K562 (cell line): ENCODE measurements around the gene PEX13. TPM values are rescaled to one million over a fixed set of nuclear protein-coding genes. Genes with fewer than 3 reads are reported as not detected.
A peak's percentile ranks its signal among the peaks of the same experiment; 100 is the strongest.

ENCODE experiments used
- CC2D1A ChIP-seq: fragments of 450-650 bp; IDR thresholded peaks from 2 replicates; pipeline ENCODE4 v1.6.1; 2017; ENCODE audit warnings: mild to moderate bottlenecking
- DDX20 ChIP-seq: fragments of 450-650 bp; IDR thresholded peaks from 2 replicates; pipeline ENCODE4 v1.6.1; 2016; ENCODE audit warnings: missing genetic modification characterization, low read depth, mild to moderate bottlenecking, missing compliant biosample characterization, moderate library complexity
- E2F1 ChIP-seq: sonication (generic); formaldehyde crosslinking; IDR thresholded peaks from 2 replicates; pipeline ENCODE4 v1.8.1; 2023; ENCODE audit warnings: mild to moderate bottlenecking, missing genetic modification reagents, moderate library complexity
- FOXK1 ChIP-seq: sonication (generic); formaldehyde crosslinking; IDR thresholded peaks from 2 replicates; pipeline ENCODE4 v1.8.0; 2022; ENCODE audit warnings: missing genetic modification reagents, mild to moderate bottlenecking, borderline replicate concordance
- GABPB2 ChIP-seq: fragments of 250-450 bp; sonication (Bioruptor Pico); conservative IDR thresholded peaks from 2 replicates; pipeline ENCODE4 v1.5.1; 2021; ENCODE audit warnings: mild to moderate bottlenecking
- KAT8 ChIP-seq: fragments of 450-650 bp; IDR thresholded peaks from 2 replicates; pipeline ENCODE4 v1.6.1; 2016; ENCODE audit warnings: low read depth, mild to moderate bottlenecking
- KDM4B ChIP-seq, 2 experiments: fragments of 450-650 bp in 1 of 2; sonication (generic) in 1 of 2; IDR thresholded peaks; 2 replicates each; pipeline ENCODE4 v1.6.1; 2016 to 2017; ENCODE audit warnings: borderline replicate concordance in 2 of 2, antibody characterized with exemption in 1 of 2, low read depth in 1 of 2, mild to moderate bottlenecking in 1 of 2
- KDM5B ChIP-seq: fragments of 200-600 bp; sonication (generic); IDR thresholded peaks from 2 replicates; pipeline ENCODE4 v1.6.1; 2012; ENCODE audit warnings: low read depth, mild to moderate bottlenecking, moderate library complexity, low read length, control low read depth, inconsistent platforms; ENCODE audit not compliant: insufficient replicate concordance
- NFE2L1 ChIP-seq: fragments of 450-650 bp; IDR thresholded peaks from 2 replicates; pipeline ENCODE4 v1.6.1; 2016; ENCODE audit warnings: missing genetic modification characterization, low read depth, mild to moderate bottlenecking, missing compliant biosample characterization, moderate library complexity, borderline replicate concordance
- NFYB ChIP-seq: IDR thresholded peaks from 2 replicates; pipeline ENCODE4 v1.6.1; 2011; ENCODE audit warnings: mild to moderate bottlenecking, moderate library complexity; ENCODE audit not compliant: insufficient read length; ENCODE audit errors: extremely low read depth
- RBM14 ChIP-seq: fragments of 200-400 bp; formaldehyde crosslinking; IDR thresholded peaks from 2 replicates; pipeline ENCODE4 v1.6.1; 2018; ENCODE audit warnings: low read depth, mild to moderate bottlenecking, low read length, moderate library complexity, borderline replicate concordance; ENCODE audit not compliant: insufficient read depth
- SMAD3 ChIP-seq: fragments of 450-650 bp; formaldehyde crosslinking; conservative IDR thresholded peaks from 2 replicates; pipeline ENCODE4 v1.4.0; 2020; ENCODE audit warnings: mild to moderate bottlenecking
- TAL1 ChIP-seq: fragments of 450-650 bp; IDR thresholded peaks from 2 replicates; pipeline ENCODE4 v1.6.1; 2016; ENCODE audit warnings: mild to moderate bottlenecking
- TRIM25 ChIP-seq: fragments of 450-650 bp; IDR thresholded peaks from 2 replicates; pipeline ENCODE4 v1.7.0; 2016; ENCODE audit warnings: borderline replicate concordance
- YY1 ChIP-seq, 3 experiments: IDR thresholded peaks; 2 replicates each; pipeline ENCODE4 v1.6.1; 2011; ENCODE audit warnings: low read length in 2 of 3, mild to moderate bottlenecking in 2 of 3, moderate library complexity in 2 of 3, borderline replicate concordance in 1 of 3, control low read depth in 1 of 3, low read depth in 1 of 3; ENCODE audit not compliant: insufficient read depth in 3 of 3, insufficient replicate concordance in 2 of 3, control insufficient read depth in 1 of 3, insufficient read length in 1 of 3; ENCODE audit errors: extremely low read depth in 1 of 3
- ZFP1 ChIP-seq: fragments of 450-650 bp; formaldehyde crosslinking; IDR thresholded peaks from 2 replicates; pipeline ENCODE4 v1.4.0; 2020; ENCODE audit warnings: mild to moderate bottlenecking, mixed read lengths
- ZNF134 ChIP-seq: fragments of 250-450 bp; sonication (Bioruptor Pico); conservative IDR thresholded peaks from 2 replicates; pipeline ENCODE4 v1.4.0; 2020
- ZNF449 ChIP-seq: fragments of 250-450 bp; sonication (Bioruptor Pico); IDR thresholded peaks from 2 replicates; pipeline ENCODE4 v1.8.0; 2022; ENCODE audit warnings: moderate library complexity, mild to moderate bottlenecking, inconsistent platforms
- polyA plus RNA-seq, 8 experiments: library from polyadenylated mRNA; depleted of rRNA in 4 of 8; stranded (reverse) in 5 of 8; unstranded in 3 of 8; fragments of >200 nt; fragmentation: Nextera tagmentation in 2 of 8; fragmentation: Illumina TruSeq in 1 of 8; extraction: Ambion mirVana in 2 of 8; extraction: Trizol in 1 of 8; gene quantifications; 2 replicates each; pipeline versions ENCODE4 v1.2.1 to v1.2.3, GENCODE V29; 2011 to 2014; ENCODE audit warnings: inconsistent platforms in 1 of 8, missing spikeins in 1 of 8
- total RNA-seq, 7 experiments: library from RNA; depleted of rRNA in 6 of 7; stranded (reverse); fragments of >200 nt in 6 of 7; fragmentation: Illumina TruSeq in 2 of 7; extraction: Trizol in 2 of 7; gene quantifications; 2 replicates each; pipeline versions ENCODE4 v1.2.1 to v1.2.3, GENCODE V29; 2011 to 2021; ENCODE audit warnings: low replicate concordance in 1 of 7
- TF ChIP-seq, protein P1 (sequence below): sonication (generic); formaldehyde crosslinking; IDR thresholded peaks from 2 replicates; pipeline ENCODE4 v1.8.1; 2023; ENCODE audit warnings: mild to moderate bottlenecking, missing genetic modification reagents

The PEX13 gene
- total and polyA plus RNA-seq, 9 of the 15 experiments (the other 6 are each of a cell fraction or from before 2014, with no cell fraction given): 4.0 to 30.4 (median 18.8) TPM

GRCh38 chr2:61065714-61066709 is 48.5 kb downstream of the PEX13 start, which contains the start of gene SANBR (continued):
- TF ChIP-seq TRIM25 (no peak), CC2D1A (peak; percentile 99), SMAD3 (no peak), ZFP1 (CRISPR knock-in tag) (no peak), ZNF134 (CRISPR knock-in tag) (no peak), GABPB2 (no peak), NFE2L1 (no peak), NFYB (peak; percentile 93), DDX20 (tag) (no peak), ZNF449 (CRISPR knock-in tag) (no peak), E2F1 (no peak), FOXK1 (CRISPR knock-in tag) (no peak), KDM5B (peak; percentile 25), RBM14 (no peak), KDM4B (IDR thresholded peaks at IDR 0.05; ENCODE audit: borderline replicate concordance in 2 of 2, low read depth in 1 of 2) (0 out of 4 replicates have a peak, but pooled peaks of 1 of the 2 experiments have one; percentile 24), KAT8 (no peak), YY1 (IDR thresholded peaks at IDR 0.05; ENCODE audit: borderline replicate concordance in 1 of 3, control insufficient read depth in 1 of 3, extremely low read depth in 1 of 3, insufficient read depth in 3 of 3, insufficient read length in 1 of 3, insufficient replicate concordance in 2 of 3, low read depth in 1 of 3, low read length in 2 of 3) (peak in 1 of 3 experiments; percentile 10), TAL1 (no peak)
- TF ChIP-seq, protein P1, sequence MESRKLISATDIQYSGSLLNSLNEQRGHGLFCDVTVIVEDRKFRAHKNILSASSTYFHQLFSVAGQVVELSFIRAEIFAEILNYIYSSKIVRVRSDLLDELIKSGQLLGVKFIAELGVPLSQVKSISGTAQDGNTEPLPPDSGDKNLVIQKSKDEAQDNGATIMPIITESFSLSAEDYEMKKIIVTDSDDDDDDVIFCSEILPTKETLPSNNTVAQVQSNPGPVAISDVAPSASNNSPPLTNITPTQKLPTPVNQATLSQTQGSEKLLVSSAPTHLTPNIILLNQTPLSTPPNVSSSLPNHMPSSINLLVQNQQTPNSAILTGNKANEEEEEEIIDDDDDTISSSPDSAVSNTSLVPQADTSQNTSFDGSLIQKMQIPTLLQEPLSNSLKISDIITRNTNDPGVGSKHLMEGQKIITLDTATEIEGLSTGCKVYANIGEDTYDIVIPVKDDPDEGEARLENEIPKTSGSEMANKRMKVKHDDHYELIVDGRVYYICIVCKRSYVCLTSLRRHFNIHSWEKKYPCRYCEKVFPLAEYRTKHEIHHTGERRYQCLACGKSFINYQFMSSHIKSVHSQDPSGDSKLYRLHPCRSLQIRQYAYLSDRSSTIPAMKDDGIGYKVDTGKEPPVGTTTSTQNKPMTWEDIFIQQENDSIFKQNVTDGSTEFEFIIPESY (CRISPR knock-in tag): peak; percentile 16; the same call in 1 of the 2 replicates
